Endothelial cell of umbilical vein (primary cell): ENCODE measurements around the gene ZFP42. TPM values are rescaled to one million over a fixed set of nuclear protein-coding genes. Genes with fewer than 3 reads are reported as not detected.

Source experiments
- BruUV-seq: library from RNA; stranded (reverse); fragments of 400-500 nt; replicated peaks from 2 replicates; lab custom pipeline; 2021; lab: Mats Ljungman, UMichigan
- CTCF ChIA-PET: fragments of 300-600, 350-600 bp; sonication (Branson Sonifier 250); formaldehyde crosslinking; loops from one replicate; lab custom pipeline; 2021; ENCODE audit warnings: antibody characterized with exemption, inconsistent platforms; lab: Charles Lee
- POLR2A ChIA-PET: fragments of 300-600, 350-600 bp; sonication (Branson Sonifier 250); formaldehyde crosslinking; loops from one replicate; lab custom pipeline; 2021; ENCODE audit warnings: antibody characterized with exemption, inconsistent platforms; lab: Charles Lee
- DNase-seq: peaks from one replicate; pipeline ENCODE4 v3.0.0-alpha.2; 2011; ENCODE audit warnings: low read depth, low spot score
- FAIRE-seq: peaks from 2 replicates; lab custom pipeline; 2011; peaks lifted over from hg19 to GRCh38; lab: Jason Lieb, UNC
- H2AFZ ChIP-seq: 2 replicates; pipeline ENCODE4 v1.6.0; 2012; ENCODE audit warnings: low read depth, low read length, control low read depth, inconsistent platforms
- H3K27ac ChIP-seq: 2 replicates; pipeline ENCODE4 v1.5.1; 2011; ENCODE audit warnings: low read depth, mild to moderate bottlenecking, control low read depth, low read length, moderate library complexity; ENCODE audit not compliant: insufficient read depth
- H3K27me3 ChIP-seq, 2 experiments: 2 replicates each; pipeline versions ENCODE4 v1.6.0 to v1.6.1; 2011; ENCODE audit warnings: low read length in 2 of 2, mixed read lengths in 1 of 2; ENCODE audit not compliant: control insufficient read depth in 2 of 2, insufficient read depth in 2 of 2
- H3K36me3 ChIP-seq, 2 experiments: 2 replicates in 1 of 2; 3 replicates in 1 of 2; pipeline ENCODE4 v1.5.1; 2011; ENCODE audit warnings: low read length in 2 of 2, mild to moderate bottlenecking in 1 of 2, moderate library complexity in 1 of 2; ENCODE audit not compliant: control insufficient read depth in 2 of 2, insufficient read depth in 2 of 2; ENCODE audit errors: extremely low read depth in 1 of 2
- H3K4me1 ChIP-seq: 3 replicates; pipeline ENCODE4 v1.5.1; 2011; ENCODE audit warnings: mild to moderate bottlenecking, low read length; ENCODE audit not compliant: control insufficient read depth, insufficient read depth; ENCODE audit errors: extremely low read depth
- H3K4me2 ChIP-seq: 2 replicates; pipeline ENCODE4 v1.6.1; 2011; ENCODE audit warnings: low read length, control low read depth, mixed read lengths; ENCODE audit not compliant: insufficient read depth
- H3K4me3 ChIP-seq, 3 experiments: fragments of 200-600 bp in 1 of 3; sonication (generic), shearing (Covaris generic) in 1 of 3; replicated peaks in 1 of 3; 2 replicates each; pipeline ENCODE4 v1.5.1; 2011 to 2016; ENCODE audit warnings: control low read depth in 3 of 3, low read length in 3 of 3, mild to moderate bottlenecking in 2 of 3, inconsistent platforms in 1 of 3, low read depth in 1 of 3, moderate library complexity in 1 of 3; ENCODE audit not compliant: insufficient read depth in 1 of 3
- H3K79me2 ChIP-seq: 2 replicates; pipeline ENCODE4 v1.6.0; 2012; ENCODE audit warnings: low read length, inconsistent platforms; ENCODE audit not compliant: control insufficient read depth, insufficient read depth
- H3K9ac ChIP-seq: replicated peaks from 2 replicates; pipeline ENCODE3; 2011; ENCODE audit warnings: low read length, control low read depth; ENCODE audit not compliant: insufficient read depth; ENCODE audit errors: extremely low read depth
- H3K9me1 ChIP-seq: replicated peaks from 3 replicates; pipeline ENCODE4 v1.6.0; 2011; ENCODE audit warnings: mild to moderate bottlenecking, low read length; ENCODE audit not compliant: control insufficient read depth, insufficient read depth; ENCODE audit errors: extremely low read depth
- H3K9me3 ChIP-seq: replicated peaks from 2 replicates; pipeline ENCODE4 v1.5.1; 2012; ENCODE audit warnings: low read length, inconsistent platforms; ENCODE audit not compliant: control insufficient read depth, insufficient read depth
- H4K20me1 ChIP-seq: replicated peaks from 2 replicates; pipeline ENCODE3; 2011; ENCODE audit warnings: mild to moderate bottlenecking, low read length; ENCODE audit not compliant: control insufficient read depth, insufficient read depth; ENCODE audit errors: extremely low read depth
- CTCF ChIP-seq, 2 donors: IDR thresholded peaks; 1 replicate in 1 of 2; 2 replicates in 1 of 2; pipeline ENCODE4 v1.5.1; 2011; ENCODE audit warnings: low read length in 2 of 2, mild to moderate bottlenecking in 2 of 2, moderate library complexity in 2 of 2, control low read depth in 1 of 2, inconsistent platforms in 1 of 2, low read depth in 1 of 2; ENCODE audit not compliant: insufficient read depth in 1 of 2; ENCODE audit errors: extremely low read depth in 1 of 2
- EZH2 ChIP-seq: IDR thresholded peaks from 2 replicates; pipeline ENCODE4 v1.6.1; 2012; ENCODE audit warnings: borderline replicate concordance, low read depth, mild to moderate bottlenecking, moderate library complexity, low read length, inconsistent platforms; ENCODE audit not compliant: severe bottlenecking
- FOS ChIP-seq: IDR thresholded peaks from 2 replicates; pipeline ENCODE4 v1.6.1; 2011; ENCODE audit warnings: mild to moderate bottlenecking, low read length, moderate library complexity, borderline replicate concordance; ENCODE audit not compliant: insufficient read depth
- GATA2 ChIP-seq: IDR thresholded peaks from 2 replicates; pipeline ENCODE4 v1.7.0; 2011; ENCODE audit warnings: low read depth, mild to moderate bottlenecking, moderate library complexity, mixed read lengths, low read length; ENCODE audit not compliant: insufficient read length, insufficient read depth
- JUN ChIP-seq: IDR thresholded peaks from 2 replicates; pipeline ENCODE4 v1.6.1; 2011; ENCODE audit warnings: borderline replicate concordance, low read depth; ENCODE audit not compliant: insufficient read length, insufficient read depth
- MYC ChIP-seq: IDR thresholded peaks from one replicate; pipeline ENCODE4 v1.6.1; 2011; ENCODE audit warnings: mild to moderate bottlenecking, low read depth, low read length
- POLR2A ChIP-seq: IDR thresholded peaks from 2 replicates; pipeline ENCODE4 v1.6.1; 2012; ENCODE audit warnings: low read depth, mild to moderate bottlenecking, control low read depth, low read length
- POLR2AphosphoS5 ChIP-seq: IDR thresholded peaks from 2 replicates; pipeline ENCODE4 v1.6.1; 2012; ENCODE audit warnings: low read depth, mild to moderate bottlenecking, control low read depth, low read length, moderate library complexity; ENCODE audit not compliant: insufficient read depth
- dilution Hi-C: fragments of 300-500 bp; cut with MboI; formaldehyde crosslinking; loops from one replicate; pipeline ENCODE4 v1.15.0; 2019; ENCODE audit warnings: low sequenced_read_pairs; ENCODE audit not compliant: extremely low pct_ligation_motif_present
- intact Hi-C: fragments of 100-400 bp; cut with micrococcal nuclease; formaldehyde crosslinking; loops from one replicate; pipeline ENCODE4 v1.10.0; 2022
- polyA plus RNA-seq, 4 experiments: library from polyadenylated mRNA; depleted of rRNA in 3 of 4; stranded (reverse) in 3 of 4; unstranded in 1 of 4; fragments of >200 nt; gene quantifications; 2 replicates each; pipeline versions ENCODE4 v1.2.1 to v1.2.3, GENCODE V29; 2011 to 2012; ENCODE audit warnings: missing spikeins in 1 of 4
- total RNA-seq: library from RNA; stranded (reverse); gene quantifications from 2 replicates; pipeline ENCODE4 v1.2.3, GENCODE V29; 2021
- TF ChIP-seq, protein P1 (sequence below): IDR thresholded peaks from 2 replicates; pipeline ENCODE4 v1.6.1; 2011; ENCODE audit not compliant: insufficient read depth, insufficient read length

The ZFP42 gene
- total and polyA plus RNA-seq, 2 donors (not counting 3 experiments of a cell fraction or from before 2014, with no cell fraction given), result 0.04 TPM; not detected in 1

- Histone ChIP-seq H3K79me2 (no peaks in the 10 kb centered on the region), H3K9ac (no peak overlapping the region), H3K9me1 (no peaks in the 10 kb centered on the region), H3K4me2 (no peak overlapping the region), H4K20me1 (no peaks in the 10 kb centered on the region), H3K27me3 (no peaks in the 10 kb centered on the region), H3K36me3 (no peaks in the 10 kb centered on the region), H3K4me1 (no peaks in the 10 kb centered on the region), H3K4me3 (no peak overlapping the region), H3K9me3 (no peaks in the 10 kb centered on the region), H2AFZ (no peak overlapping the region), H3K27ac (no peak overlapping the region)
- intact Hi-C loops, result no loop called here
- POLR2A ChIA-PET, result no interaction called here
- no peak for FAIRE-seq
- dilution Hi-C loops, result no loop called here
- no TSS peak for BruUV-seq
- no peak for TF ChIP-seq FOS
- TF ChIP-seq POLR2AphosphoS5, result no peak
- TF ChIP-seq GATA2, result no peak
- no peak for DNase-seq
- CTCF ChIA-PET, result no interaction called here
Observed at GRCh38 chr4:188032583-188032982, 37.0 kb downstream of the ZFP42 start.

- FAIRE-seq, result no peak
Observed at GRCh38 chr4:188037003-188037713, 41.6 kb downstream of the ZFP42 start.

More at GRCh38 chr4:188037003-188037713, 41.6 kb downstream of the ZFP42 start:
- Histone ChIP-seq H3K4me3 (no peak overlapping the region), H3K27ac (no peak overlapping the region), H3K9me1 (no peaks in the 10 kb centered on the region), H3K4me2 (no peak overlapping the region), H3K4me1 (no peaks in the 10 kb centered on the region), H4K20me1 (no peaks in the 10 kb centered on the region), H3K9me3 (peaks cover 4% of the 10 kb centered on the region), H3K27me3 (no peaks in the 10 kb centered on the region), H3K79me2 (no peaks in the 10 kb centered on the region), H2AFZ (no peak overlapping the region), H3K9ac (no peak overlapping the region), H3K36me3 (no peaks in the 10 kb centered on the region)
- dilution Hi-C loops, result no loop called here
- CTCF ChIA-PET, result no interaction called here
- POLR2A ChIA-PET, result no interaction called here
- no TSS peak for BruUV-seq
- no peak for DNase-seq
- TF ChIP-seq MYC (no peak), GATA2 (no peak), CTCF (IDR thresholded peaks at IDR 0.05; ENCODE audit: extremely low read depth in 1 of 2, insufficient read depth in 1 of 2, low read depth in 1 of 2, low read length in 2 of 2) (no peak), POLR2A (no peak), POLR2AphosphoS5 (no peak), JUN (no peak), FOS (no peak), EZH2 (no peak)
- TF ChIP-seq, protein P1, sequence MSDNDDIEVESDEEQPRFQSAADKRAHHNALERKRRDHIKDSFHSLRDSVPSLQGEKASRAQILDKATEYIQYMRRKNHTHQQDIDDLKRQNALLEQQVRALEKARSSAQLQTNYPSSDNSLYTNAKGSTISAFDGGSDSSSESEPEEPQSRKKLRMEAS, result no peak
- intact Hi-C loops, result no loop called here
